D721Med (cell line): ENCODE results near the gene SDK1.
A peak's percentile ranks its signal among the peaks of the same experiment; 100 is the strongest.

Experiments used
- DNase-seq: peaks from one replicate; pipeline ENCODE4 v3.0.0; 2011; ENCODE audit warnings: low spot score; ENCODE audit not compliant: insufficient read length
- FAIRE-seq: peaks from 2 replicates; lab custom pipeline; 2011; peaks lifted over from hg19 to GRCh38; lab: Jason Lieb, UNC
- CTCF ChIP-seq: IDR thresholded peaks from 2 replicates; pipeline ENCODE4 v1.5.1; 2012; ENCODE audit warnings: mild to moderate bottlenecking, control low read depth; ENCODE audit not compliant: insufficient read depth; ENCODE audit errors: missing control alignments

The SDK1 gene

GRCh38 chr7:3464900-3465622 lies 164.0 kb downstream of the SDK1 start:
- FAIRE-seq (no peak), DNase-seq (no peak)
- TF ChIP-seq CTCF: no peak

- FAIRE-seq (no peak), DNase-seq (no peak)
- no peak for TF ChIP-seq CTCF
These were observed 165.2 kb downstream of the SDK1 start for GRCh38 chr7:3466261-3466660.

DNA sequence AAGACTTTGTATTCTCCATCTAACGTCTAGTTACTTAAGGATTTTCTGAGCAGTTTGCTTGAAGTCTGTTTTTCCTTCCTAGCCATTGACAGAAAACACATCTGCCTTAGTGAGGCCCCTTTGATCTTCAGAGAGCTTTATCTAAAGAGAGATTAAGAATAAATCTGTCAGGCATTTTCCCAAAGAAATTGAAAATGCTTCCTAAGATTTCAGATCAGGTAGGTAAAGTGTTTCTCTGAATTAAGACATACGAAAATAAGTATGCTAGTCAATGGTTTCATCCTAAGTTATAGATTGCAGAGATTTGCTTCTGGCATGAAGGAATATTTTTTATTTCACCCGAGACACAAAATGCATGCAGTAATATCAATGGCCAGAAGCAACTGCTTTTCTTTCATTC lies 168.6 kb downstream of the SDK1 start:
- no peak for TF ChIP-seq CTCF
- DNase-seq: no peak
- FAIRE-seq: no peak

GRCh38 chr7:3480197-3480596 lies 179.1 kb downstream of the SDK1 start:
- FAIRE-seq (no peak), DNase-seq (no peak)

DNA sequence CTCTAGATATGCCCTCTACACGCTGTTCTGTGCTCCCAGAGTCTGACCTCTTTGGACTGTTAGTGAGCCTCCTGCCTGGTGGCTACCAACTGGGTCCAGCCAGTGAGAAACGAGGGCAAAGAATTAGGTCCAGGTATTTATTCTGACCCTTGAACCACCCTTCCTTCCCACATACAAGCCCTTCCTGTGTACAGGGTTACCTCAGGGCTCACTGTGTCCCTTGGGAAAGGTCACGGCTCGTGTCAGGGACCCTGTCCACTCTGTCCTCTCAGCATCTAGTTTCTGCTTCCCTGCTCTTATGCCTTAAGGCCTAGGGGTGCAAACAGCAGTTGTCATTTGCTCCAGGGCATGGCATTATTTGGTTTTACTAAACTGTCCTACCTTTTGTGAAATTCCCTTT lies 180.4 kb downstream of the SDK1 start:
- FAIRE-seq: no peak
- no peak for TF ChIP-seq CTCF
- no peak for DNase-seq

More at GRCh38 chr7:3480197-3480596, 179.1 kb downstream of the SDK1 start:
- TF ChIP-seq CTCF: no peak

- FAIRE-seq: no peak
- TF ChIP-seq CTCF: peak; percentile 26
- DNase-seq: no peak
These were observed 181.3 kb downstream of the SDK1 start for GRCh38 chr7:3482147-3482921.

DNA sequence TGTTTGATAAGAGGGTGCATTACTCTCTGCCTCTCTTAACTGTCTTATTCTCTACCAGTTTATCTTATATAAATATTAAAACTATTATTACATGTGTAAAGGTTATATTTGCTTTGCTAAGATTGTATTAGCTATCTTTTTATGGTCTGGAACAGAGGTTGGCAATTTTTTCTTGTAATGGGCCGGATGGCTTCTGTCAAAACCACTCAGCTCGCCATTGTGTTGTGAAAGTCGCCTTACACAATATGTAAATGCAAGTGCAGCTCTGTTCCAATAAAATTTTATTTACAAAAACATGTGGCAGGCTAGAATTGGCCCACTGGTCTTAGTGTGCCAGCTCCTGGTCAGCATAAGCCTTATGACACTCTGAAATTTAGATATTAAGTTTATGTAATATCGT lies 185.8 kb downstream of the SDK1 start:
- no peak for TF ChIP-seq CTCF
- no peak for FAIRE-seq

More for the DNA sequence above, 185.8 kb downstream of the SDK1 start:
- no peak for DNase-seq
